HG03139 (cell line): ENCODE data around the gene LRPPRC.
"Not testable (repeated sequence)": the region's sequence is repeated elsewhere in the genome, so short reads cannot be mapped to it uniquely, and the experiment has no call there.

Experiments
- ATAC-seq: cut with Tn5 transposase; IDR thresholded peaks from one replicate; pipeline ENCODE4 v1.9.1; 2021; ENCODE audit not compliant: unreplicated experiment

LRPPRC gene

GRCh38 chr2:43995733-43996533 is at the start of gene LRPPRC:
Gene LRPPRC (minus strand): TSS chr2:43995989. CDS start chr2:43995947, 42 bp downstream.
- peak; percentile 85 for ATAC-seq

GRCh38 chr2:44045061-44045460 is 49.3 kb upstream of the LRPPRC start:
- ATAC-seq: no peak

- peak; percentile 95 for ATAC-seq
Measured at GRCh38 chr2:44044281-44044720, 48.5 kb upstream of the LRPPRC start.

- no peak for ATAC-seq
Measured at GRCh38 chr2:44040365-44040764, 44.6 kb upstream of the LRPPRC start.

GRCh38 chr2:44038277-44038676 is 42.5 kb upstream of the LRPPRC start:
- ATAC-seq: no peak

GRCh38 chr2:44037221-44037620 is 41.4 kb upstream of the LRPPRC start:
- ATAC-seq: no peak

- no peak for ATAC-seq
Measured at GRCh38 chr2:44033947-44034346, 38.2 kb upstream of the LRPPRC start.

GRCh38 chr2:44027076-44027475 is 31.3 kb upstream of the LRPPRC start:
- not testable (repeated sequence) for ATAC-seq

GRCh38 chr2:44016282-44016681 is 20.5 kb upstream of the LRPPRC start:
- no peak for ATAC-seq

- ATAC-seq: no peak
Measured at GRCh38 chr2:44015239-44015638, 19.4 kb upstream of the LRPPRC start.

GRCh38 chr2:44013205-44013604 is 17.4 kb upstream of the LRPPRC start:
- not testable (repeated sequence) for ATAC-seq

- no peak for ATAC-seq
Measured at GRCh38 chr2:44010266-44010665, 14.5 kb upstream of the LRPPRC start.

GRCh38 chr2:44009136-44009735 is 13.4 kb upstream of the LRPPRC start:
- ATAC-seq: no peak

- no peak for ATAC-seq
Measured at GRCh38 chr2:44005846-44006245, 10.1 kb upstream of the LRPPRC start.

- no peak for ATAC-seq
Measured at GRCh38 chr2:44004735-44005602, 9.2 kb upstream of the LRPPRC start.

- ATAC-seq: no peak
Measured at GRCh38 chr2:44001716-44002115, 5.9 kb upstream of the LRPPRC start.

- ATAC-seq: no peak
Measured at GRCh38 chr2:43998263-43998662, 2.5 kb upstream of the LRPPRC start.

GRCh38 chr2:43993437-43993836 is 2.4 kb downstream of the LRPPRC start:
- ATAC-seq: no peak

- no peak for ATAC-seq
Measured at GRCh38 chr2:43989545-43989944, 6.2 kb downstream of the LRPPRC start.

- no peak for ATAC-seq
Measured at GRCh38 chr2:43986600-43986999, 9.2 kb downstream of the LRPPRC start.

- ATAC-seq: no peak
Measured at GRCh38 chr2:43985359-43985758, 10.4 kb downstream of the LRPPRC start.
